SK-N-SH (cell line): ENCODE data around the gene MBNL2. TPM values are rescaled to one million over a fixed set of nuclear protein-coding genes. Genes with fewer than 3 reads are reported as not detected.

Source experiments
- CTCF ChIA-PET: fragments of 300-600, 350-600 bp; formaldehyde crosslinking; extraction: SDS; loops from one replicate; lab custom pipeline; 2021; lab: Yijun Ruan, JAX
- POLR2A ChIA-PET: fragments of 350-600 bp; sonication (Branson Sonifier 250); formaldehyde crosslinking; extraction: SDS; loops from one replicate; lab custom pipeline; 2020; ENCODE audit warnings: antibody characterized with exemption, inconsistent platforms; lab: Yijun Ruan, JAX
- DNase-seq: peaks from one replicate; pipeline ENCODE4 v3.0.0; 2012
- H2AFZ ChIP-seq: fragments of 200-600 bp; sonication (generic); 2 replicates; pipeline ENCODE4 v1.8.1; 2016; ENCODE audit warnings: antibody characterized with exemption, mild to moderate bottlenecking, low read depth
- H3F3A ChIP-seq: fragments of 200-600 bp; sonication (generic); replicated peaks from 2 replicates; pipeline ENCODE3; 2016; ENCODE audit warnings: antibody characterized with exemption, mild to moderate bottlenecking; ENCODE audit not compliant: insufficient read depth
- H3K27ac ChIP-seq, 2 experiments: fragments of 200-500 bp in 1 of 2; fragments of 200-600 bp in 1 of 2; sonication (Bioruptor generic) in 1 of 2; sonication (generic), shearing (Covaris generic) in 1 of 2; 2 replicates each; pipeline versions ENCODE4 v1.5.1 to v1.6.1; 2014 to 2016; ENCODE audit warnings: low read depth in 2 of 2, inconsistent platforms in 1 of 2, low read length in 1 of 2, mild to moderate bottlenecking in 1 of 2, mixed read lengths in 1 of 2
- H3K27me3 ChIP-seq: fragments of 200-600 bp; sonication (generic), shearing (Covaris generic); 2 replicates; pipeline ENCODE4 v1.6.1; 2016; ENCODE audit warnings: mixed run types; ENCODE audit not compliant: insufficient read depth
- H3K36me3 ChIP-seq, 2 experiments: fragments of 200-500 bp in 1 of 2; fragments of 200-600 bp in 1 of 2; sonication (Bioruptor generic) in 1 of 2; sonication (generic) in 1 of 2; replicated peaks in 1 of 2; 2 replicates each; pipeline versions ENCODE3 to v1.5.1; 2014 to 2016; ENCODE audit warnings: low read length in 1 of 2, mild to moderate bottlenecking in 1 of 2; ENCODE audit not compliant: insufficient read depth in 2 of 2, control insufficient read depth in 1 of 2
- H3K4me1 ChIP-seq, 2 experiments: fragments of 200-500 bp in 1 of 2; fragments of 200-600 bp in 1 of 2; sonication (Bioruptor generic) in 1 of 2; sonication (generic), shearing (Covaris generic) in 1 of 2; 2 replicates each; pipeline versions ENCODE4 v1.5.1 to v1.6.1; 2014 to 2016; ENCODE audit warnings: low read depth in 1 of 2, low read length in 1 of 2, mixed run types in 1 of 2; ENCODE audit not compliant: insufficient read depth in 2 of 2, control insufficient read depth in 1 of 2
- H3K4me2 ChIP-seq: fragments of 200-600 bp; sonication (generic), shearing (Covaris generic); 2 replicates; pipeline ENCODE4 v1.6.1; 2017; ENCODE audit warnings: mixed run types
- H3K4me3 ChIP-seq, 2 experiments: fragments of 200-500 bp in 1 of 2; fragments of 200-600 bp in 1 of 2; sonication (Bioruptor generic) in 1 of 2; sonication (generic), shearing (Covaris generic) in 1 of 2; 2 replicates each; pipeline versions ENCODE4 v1.5.1 to v1.8.1; 2014 to 2016; ENCODE audit warnings: low read depth in 2 of 2, inconsistent platforms in 1 of 2, low read length in 1 of 2, mild to moderate bottlenecking in 1 of 2, mixed read lengths in 1 of 2, moderate library complexity in 1 of 2
- H3K79me2 ChIP-seq: fragments of 200-600 bp; sonication (generic); 2 replicates; pipeline ENCODE4 v1.8.1; 2017; ENCODE audit warnings: mild to moderate bottlenecking; ENCODE audit not compliant: insufficient read depth
- H3K9ac ChIP-seq: fragments of 200-600 bp; sonication (generic); 2 replicates; pipeline ENCODE4 v1.6.1; 2017; ENCODE audit warnings: mixed run types
- H3K9me2 ChIP-seq: fragments of 200-600 bp; sonication (generic); 2 replicates; pipeline ENCODE4 v1.6.1; 2017; ENCODE audit warnings: mixed run types
- H3K9me3 ChIP-seq: fragments of 200-600 bp; sonication (generic); 2 replicates; pipeline ENCODE4 v1.6.1; 2017; ENCODE audit warnings: mixed run types, mild to moderate bottlenecking, moderate library complexity
- H4K20me1 ChIP-seq: fragments of 200-600 bp; sonication (generic); 2 replicates; pipeline ENCODE4 v1.6.1; 2017; ENCODE audit warnings: mild to moderate bottlenecking, mixed run types; ENCODE audit not compliant: insufficient read depth
- CHD2 ChIP-seq: fragments of 150-350 bp; IDR thresholded peaks from 2 replicates; pipeline ENCODE4 v1.6.1; 2018; ENCODE audit warnings: low read length; ENCODE audit not compliant: partially characterized antibody
- ELF1 ChIP-seq: IDR thresholded peaks from 2 replicates; pipeline ENCODE4 v1.4.0; 2012
- EP300 ChIP-seq, 2 experiments: IDR thresholded peaks; 2 replicates each; pipeline versions ENCODE4 v1.4.0 to v1.6.1; 2012; ENCODE audit warnings: borderline replicate concordance in 1 of 2, low read depth in 1 of 2, low read length in 1 of 2
- EZH2phosphoT487 ChIP-seq: fragments of 200-600 bp; sonication (generic); IDR thresholded peaks from 2 replicates; pipeline ENCODE4 v1.6.1; 2017; ENCODE audit warnings: low read depth, mixed run types, mild to moderate bottlenecking, antibody characterized with exemption, moderate library complexity, borderline replicate concordance
- FOXJ3 ChIP-seq: sonication (generic); formaldehyde crosslinking; IDR thresholded peaks from 2 replicates; pipeline ENCODE4 v1.5.1; 2020; ENCODE audit warnings: mild to moderate bottlenecking, missing genetic modification reagents
- FOXM1 ChIP-seq: IDR thresholded peaks from 2 replicates; pipeline ENCODE4 v1.4.0; 2012; ENCODE audit warnings: low read depth, mild to moderate bottlenecking
- IRF3 ChIP-seq: fragments of 150-350 bp; IDR thresholded peaks from 2 replicates; pipeline ENCODE4 v1.6.1; 2016; ENCODE audit warnings: mild to moderate bottlenecking, low read depth, low read length
- MEF2A ChIP-seq: IDR thresholded peaks from 2 replicates; pipeline ENCODE4 v1.4.0; 2012; ENCODE audit warnings: low read depth, borderline replicate concordance
- MXI1 ChIP-seq: IDR thresholded peaks from 2 replicates; pipeline ENCODE4 v1.6.1; 2012; ENCODE audit warnings: mild to moderate bottlenecking, low read depth, low read length, improper control_type of control experiment
- NFIC ChIP-seq: IDR thresholded peaks from 2 replicates; pipeline ENCODE4 v1.4.0; 2012; ENCODE audit warnings: borderline replicate concordance
- NRF1 ChIP-seq: IDR thresholded peaks from 2 replicates; pipeline ENCODE4 v1.6.1; 2012; ENCODE audit warnings: low read depth, mild to moderate bottlenecking, low read length
- POLR2AphosphoS5 ChIP-seq: IDR thresholded peaks from 2 replicates; pipeline ENCODE4 v1.6.1; 2012; ENCODE audit warnings: low read depth, low read length
- RCOR1 ChIP-seq: fragments of 150-350 bp; IDR thresholded peaks from 2 replicates; pipeline ENCODE4 v1.6.1; 2017; ENCODE audit warnings: antibody characterized with exemption, low read length
- REST ChIP-seq: IDR thresholded peaks from 2 replicates; pipeline ENCODE4 v1.6.1; 2012; ENCODE audit warnings: mild to moderate bottlenecking, low read depth, low read length, moderate library complexity
- RXRA ChIP-seq: IDR thresholded peaks from 2 replicates; pipeline ENCODE4 v1.4.0; 2012; ENCODE audit warnings: low read depth, mild to moderate bottlenecking, borderline replicate concordance
- SIN3A ChIP-seq: IDR thresholded peaks from 2 replicates; pipeline ENCODE4 v1.6.1; 2012; ENCODE audit warnings: low read depth, mild to moderate bottlenecking, low read length, moderate library complexity, borderline replicate concordance
- TCF12 ChIP-seq: IDR thresholded peaks from 2 replicates; pipeline ENCODE4 v1.4.0; 2012
- USF2 ChIP-seq: fragments of 150-350 bp; IDR thresholded peaks from 2 replicates; pipeline ENCODE4 v1.6.1; 2017; ENCODE audit warnings: antibody characterized with exemption, low read length, low read depth, borderline replicate concordance
- ZBTB33 ChIP-seq: IDR thresholded peaks from 2 replicates; pipeline ENCODE4 v1.4.0; 2012; ENCODE audit warnings: low read depth, borderline replicate concordance
- WGBS: methylation state at CpG from one replicate; pipeline ENCODE4 v1.1.6; 2017; ENCODE audit warnings: low lambda C conversion rate; 5-methylcytosine and 5-hydroxymethylcytosine counted together
- polyA plus RNA-seq, 3 experiments: library from polyadenylated mRNA; depleted of rRNA; stranded (reverse); fragments of >200 nt; gene quantifications; 2 replicates each; pipeline ENCODE4 v1.2.3, GENCODE V29; 2012

Gene MBNL2
- polyA plus RNA-seq, 1 of the 3 experiments (the other 2 are of a cell fraction), result 24.5 TPM

- Histone ChIP-seq H2AFZ (no peak overlapping the region), H3K9me2 (no peaks in the 10 kb centered on the region), H4K20me1 (no peaks in the 10 kb centered on the region; the same call in 1 of the 2 replicates), H3K27me3 (no peaks in the 10 kb centered on the region), H3K9me3 (no peaks in the 10 kb centered on the region), H3K4me1 (peaks cover 12 to 66% of the 10 kb centered on the region in 2 experiments), H3K4me2 (no peak overlapping the region), H3K9ac (peak overlapping the region; percentile 27; the same call in 1 of the 2 replicates), H3K4me3 (no peak overlapping the region), H3K36me3 (peaks cover 4 to 36% of the 10 kb centered on the region in 2 experiments), H3F3A (peaks cover 69% of the 10 kb centered on the region), H3K79me2 (peaks cover 94% of the 10 kb centered on the region), H3K27ac (peak overlapping the region in 1 of 2 experiments; percentile 97; a peak in 3 of 4 replicates)
- ChIA-PET POLR2A (no interaction called here), CTCF (no interaction called here)
- 53% methylated on average over 1 of the region's 1 CpG for WGBS
- no peak for DNase-seq
- TF ChIP-seq EP300 (IDR thresholded peaks at IDR 0.05; ENCODE audit: borderline replicate concordance in 1 of 2, low read depth in 1 of 2, low read length in 1 of 2), result no peak
- no peak for TF ChIP-seq FOXM1
- no peak for TF ChIP-seq IRF3
- no peak for TF ChIP-seq CHD2
- no peak for TF ChIP-seq ZBTB33
- TF ChIP-seq FOXJ3 (CRISPR knock-in tag), result no peak
Measured at GRCh38 chr13:97252735-97253134, 30.6 kb downstream of the MBNL2 start.

- Histone ChIP-seq H3K9ac (no peak overlapping the region), H3K4me2 (no peak overlapping the region), H2AFZ (no peak overlapping the region), H3K9me3 (no peaks in the 10 kb centered on the region), H3K4me3 (no peak overlapping the region), H3K9me2 (no peaks in the 10 kb centered on the region), H3K27me3 (no peaks in the 10 kb centered on the region), H3K36me3 (peaks cover 2 to 30% of the 10 kb centered on the region in 2 experiments), H3K4me1 (peaks cover 18 to 68% of the 10 kb centered on the region in 2 experiments), H3K79me2 (peaks cover 91% of the 10 kb centered on the region), H3F3A (peaks cover 76% of the 10 kb centered on the region), H3K27ac (peak overlapping the region in 1 of 2 experiments; percentile 97; a peak in 2 of 4 replicates), H4K20me1 (no peaks in the 10 kb centered on the region; the same call in 1 of the 2 replicates)
- ChIA-PET CTCF (no interaction called here), POLR2A (no interaction called here)
- DNase-seq, result no peak
- 93% methylated on average over 8 of the region's 8 CpGs for WGBS
- TF ChIP-seq EP300 (IDR thresholded peaks at IDR 0.05; ENCODE audit: borderline replicate concordance in 1 of 2, low read depth in 1 of 2, low read length in 1 of 2), result no peak
- no peak for TF ChIP-seq POLR2AphosphoS5
- TF ChIP-seq ELF1, result no peak
- TF ChIP-seq TCF12, result no peak
- no peak for TF ChIP-seq NFIC
- TF ChIP-seq USF2, result no peak
- TF ChIP-seq EZH2phosphoT487, result no peak
- TF ChIP-seq FOXM1, result no peak
- TF ChIP-seq SIN3A, result no peak
- TF ChIP-seq MXI1, result no peak
- no peak for TF ChIP-seq REST
- TF ChIP-seq CHD2, result no peak
- TF ChIP-seq RXRA, result no peak
- no peak for TF ChIP-seq NRF1
- TF ChIP-seq RCOR1, result no peak
- TF ChIP-seq MEF2A, result no peak
Measured at GRCh38 chr13:97253581-97254293, 31.6 kb downstream of the MBNL2 start.
